Effector CD4-positive, alpha-beta T cell (primary cell): ENCODE measurements around the gene CHML.

ENCODE experiments used
- DNase-seq: peaks from one replicate; pipeline ENCODE4 v3.0.0-alpha.2; 2020

Gene CHML

GRCh38 chr1:241646201-241646600 is 6.0 kb upstream of the CHML start:
- no peak for DNase-seq

GRCh38 chr1:241645199-241645598 is 5.0 kb upstream of the CHML start:
- no peak for DNase-seq

- no peak for DNase-seq
Observed at GRCh38 chr1:241644259-241644658, 4.1 kb upstream of the CHML start.

GRCh38 chr1:241642593-241642944 is 2.4 kb upstream of the CHML start:
- DNase-seq, result no peak

DNA sequence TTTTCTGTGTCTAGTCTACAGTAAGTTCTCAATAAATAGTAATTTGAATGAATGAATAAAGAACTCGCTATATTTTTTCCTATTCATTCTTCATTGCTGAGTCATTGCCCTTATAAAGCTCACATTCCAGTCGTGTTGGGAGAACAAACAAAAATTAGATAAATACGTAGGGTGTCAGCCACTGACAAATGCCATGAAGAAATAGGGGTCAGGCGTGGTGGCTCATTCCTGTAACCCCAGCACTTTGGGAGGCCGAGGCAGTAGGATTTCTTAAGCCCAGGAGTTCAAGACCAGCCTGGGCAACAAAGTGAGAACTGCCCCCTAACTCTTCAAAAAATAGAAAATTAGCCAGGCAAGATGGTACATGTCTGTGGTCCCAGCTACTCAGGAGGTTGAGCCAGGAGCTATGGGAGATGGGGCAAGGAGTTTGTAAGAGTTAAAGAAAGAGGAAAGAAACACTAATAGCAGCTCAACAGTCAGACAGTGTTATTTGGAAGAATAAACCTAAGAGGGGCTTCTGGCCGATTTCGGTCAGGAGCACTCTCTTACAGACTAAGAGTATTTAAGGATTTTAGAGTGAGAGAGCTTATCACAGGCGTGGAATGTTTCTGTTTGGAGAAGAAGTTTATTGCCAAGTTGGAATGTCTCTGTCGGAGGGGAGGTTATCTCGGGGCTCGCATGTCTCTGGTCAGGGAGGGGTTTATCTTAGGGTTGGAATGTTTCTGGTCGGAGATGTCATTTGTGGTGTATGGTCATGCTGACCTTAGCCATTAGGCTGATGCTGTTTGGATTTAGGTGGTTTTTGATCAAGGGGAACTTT is 1.8 kb upstream of the CHML start:
- no peak for DNase-seq

- DNase-seq, result no peak
Observed at GRCh38 chr1:241640867-241641622, 876 bp upstream of the CHML start.

DNA sequence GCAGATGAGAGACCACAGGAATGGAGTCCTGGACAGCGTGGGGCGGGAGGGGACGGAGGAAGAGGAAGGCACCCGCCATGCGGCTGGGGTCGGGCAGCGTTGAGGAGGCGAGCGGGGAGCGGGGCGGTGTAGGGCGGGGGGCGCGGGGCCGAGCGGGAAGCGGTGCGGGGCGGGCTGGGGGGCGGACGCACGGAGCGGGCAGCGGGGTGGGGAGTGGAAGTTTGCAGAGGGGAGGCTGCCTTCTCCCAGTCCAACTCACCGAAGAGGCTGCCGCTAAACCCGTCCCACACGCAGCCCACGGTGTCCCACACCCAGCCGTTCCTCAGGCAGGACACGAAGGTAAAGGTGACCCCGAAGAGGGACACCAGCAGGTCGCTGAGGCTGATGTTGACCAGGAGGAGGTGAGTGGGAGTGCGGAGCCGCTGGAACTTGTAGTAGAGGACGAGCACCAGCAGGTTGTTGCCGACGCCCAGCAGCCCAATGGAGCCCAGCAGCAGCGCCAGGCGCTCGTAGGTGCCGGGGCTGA is 483 bp downstream of the CHML start:
- DNase-seq, result no peak

- no peak for DNase-seq
Observed at GRCh38 chr1:241638909-241639622, 1.1 kb downstream of the CHML start.

DNA sequence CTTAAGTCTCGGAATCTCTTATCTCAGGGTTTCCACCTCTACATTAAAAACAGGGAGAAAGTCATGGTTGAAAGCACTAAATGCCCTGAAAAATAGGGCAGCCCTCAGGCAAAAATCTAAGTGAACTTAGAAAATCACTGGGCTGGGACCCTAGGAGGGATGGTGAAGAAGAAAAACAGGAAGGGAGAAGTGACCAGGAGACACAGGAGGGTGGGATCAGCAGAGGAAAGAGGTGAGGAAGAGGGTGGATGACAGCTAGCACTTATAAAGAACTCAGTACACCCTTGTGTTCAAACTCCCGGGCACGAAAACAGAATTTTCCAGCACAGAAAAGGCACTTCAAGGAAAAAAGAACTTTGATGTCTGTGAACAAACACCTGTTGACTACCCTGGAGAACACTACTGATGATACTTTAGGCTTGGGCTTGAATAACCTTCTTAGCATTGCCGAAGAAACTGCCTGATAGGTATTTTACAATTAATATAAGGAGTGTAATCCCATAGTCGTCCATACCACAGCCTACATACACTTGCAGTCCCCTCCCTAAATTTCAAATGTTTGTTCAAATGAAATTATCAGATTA is 2.0 kb downstream of the CHML start:
- DNase-seq, result no peak

GRCh38 chr1:241637604-241638003 is 2.6 kb downstream of the CHML start:
- DNase-seq, result no peak

GRCh38 chr1:241637046-241637590 is 3.1 kb downstream of the CHML start:
- no peak for DNase-seq

GRCh38 chr1:241636291-241636690 is 3.9 kb downstream of the CHML start:
- no peak for DNase-seq

DNA sequence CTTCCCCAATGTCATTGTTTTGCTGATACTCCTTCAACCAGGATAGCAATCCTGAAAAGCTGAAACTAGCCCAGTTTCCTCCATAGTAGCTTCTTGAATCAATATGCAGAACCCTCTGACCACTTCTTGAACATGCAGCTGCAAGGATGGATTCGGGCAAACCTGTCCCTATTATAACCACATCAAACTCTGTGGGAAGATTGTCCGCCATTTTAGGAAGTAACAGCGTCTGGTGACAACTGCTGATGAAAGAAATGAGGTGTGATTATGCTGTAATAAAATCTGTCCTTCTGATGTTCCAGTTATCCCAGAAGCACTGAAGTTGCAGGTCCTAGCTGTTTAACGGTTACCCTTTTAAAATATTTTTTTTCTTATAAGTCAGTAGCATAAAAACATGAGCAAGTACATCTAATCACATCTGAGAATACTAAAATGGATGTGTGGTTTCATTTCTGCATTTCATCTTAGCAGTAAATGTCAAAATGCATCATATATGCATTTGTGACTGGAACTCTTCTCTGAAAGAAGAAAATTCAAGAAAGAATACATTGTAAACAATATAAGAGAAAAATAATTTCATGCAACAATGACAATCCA is 4.5 kb downstream of the CHML start:
- DNase-seq, result no peak

- DNase-seq, result no peak
Observed at GRCh38 chr1:241632987-241633386, 7.2 kb downstream of the CHML start.

GRCh38 chr1:241631674-241632073 is 8.5 kb downstream of the CHML start:
- DNase-seq, result no peak

- DNase-seq, result no peak
Observed at GRCh38 chr1:241630899-241631298, 9.3 kb downstream of the CHML start.

DNA sequence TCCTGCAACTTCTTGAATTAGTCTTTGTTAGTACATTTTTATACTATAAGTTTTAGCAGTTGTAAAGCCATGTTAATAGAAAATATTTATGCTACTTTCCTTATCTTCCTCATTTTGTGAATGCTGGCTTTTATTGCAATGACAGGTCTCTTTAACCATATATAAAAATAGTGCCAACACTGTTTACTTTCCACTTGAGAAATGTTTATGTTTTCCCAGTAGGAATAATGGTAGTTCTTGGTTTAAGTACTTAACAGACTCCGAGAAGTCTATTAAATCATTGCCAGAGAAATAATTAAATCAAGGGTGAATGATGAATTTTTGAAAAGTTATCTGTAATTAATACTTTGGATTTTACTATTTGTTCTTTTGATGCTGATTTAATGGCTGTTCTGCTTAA is 9.7 kb downstream of the CHML start:
- no peak for DNase-seq

GRCh38 chr1:241630005-241630404 is 10.2 kb downstream of the CHML start:
- DNase-seq, result no peak

GRCh38 chr1:241627453-241628259 is 12.5 kb downstream of the CHML start:
- DNase-seq, result peak; percentile 36

GRCh38 chr1:241624935-241625334 is 15.2 kb downstream of the CHML start:
- no peak for DNase-seq

GRCh38 chr1:241622669-241623068 is 17.5 kb downstream of the CHML start:
- no peak for DNase-seq
